Mammary epithelial cell (primary cell): Measurements from ENCODE around the gene CHRNB2.

Experiments used
- EZH2 ChIP-seq: IDR thresholded peaks from 2 replicates; pipeline ENCODE4 v1.6.1; 2012; ENCODE audit warnings: low read length, inconsistent platforms, borderline replicate concordance
- TF ChIP-seq, protein P1 (sequence below), 2 donors: IDR thresholded peaks in 1 of 2; conservative IDR thresholded peaks in 1 of 2; 2 replicates each; pipeline ENCODE4 v1.5.1; 2011 to 2012; ENCODE audit warnings: inconsistent platforms in 2 of 2, low read length in 2 of 2, mild to moderate bottlenecking in 2 of 2, control low read depth in 1 of 2, low read depth in 1 of 2; ENCODE audit not compliant: insufficient read depth in 1 of 2; ENCODE audit errors: extremely low read depth in 1 of 2

DNA sequence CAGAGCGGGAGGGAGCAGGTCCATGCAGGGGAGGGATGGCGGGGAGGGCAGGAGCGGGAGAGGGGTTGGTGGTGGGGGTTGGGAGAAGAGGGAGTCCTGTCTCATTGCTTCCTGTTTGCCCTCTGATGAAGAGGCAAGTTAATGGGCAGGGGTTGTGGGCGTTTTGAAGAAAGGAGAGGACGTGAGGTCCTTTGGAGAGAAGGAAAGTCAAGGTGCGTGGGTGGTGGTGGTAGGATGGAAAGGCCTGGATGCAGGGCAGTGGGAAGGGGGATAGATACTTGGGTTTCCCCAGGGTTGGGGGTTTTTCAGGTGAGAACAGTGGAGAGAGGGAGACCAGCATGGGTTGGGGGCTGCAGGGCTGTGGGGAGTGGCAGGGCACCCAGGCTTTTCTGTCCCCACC is 26.3 kb upstream of the CHRNB2 start:
- TF ChIP-seq, protein P1, sequence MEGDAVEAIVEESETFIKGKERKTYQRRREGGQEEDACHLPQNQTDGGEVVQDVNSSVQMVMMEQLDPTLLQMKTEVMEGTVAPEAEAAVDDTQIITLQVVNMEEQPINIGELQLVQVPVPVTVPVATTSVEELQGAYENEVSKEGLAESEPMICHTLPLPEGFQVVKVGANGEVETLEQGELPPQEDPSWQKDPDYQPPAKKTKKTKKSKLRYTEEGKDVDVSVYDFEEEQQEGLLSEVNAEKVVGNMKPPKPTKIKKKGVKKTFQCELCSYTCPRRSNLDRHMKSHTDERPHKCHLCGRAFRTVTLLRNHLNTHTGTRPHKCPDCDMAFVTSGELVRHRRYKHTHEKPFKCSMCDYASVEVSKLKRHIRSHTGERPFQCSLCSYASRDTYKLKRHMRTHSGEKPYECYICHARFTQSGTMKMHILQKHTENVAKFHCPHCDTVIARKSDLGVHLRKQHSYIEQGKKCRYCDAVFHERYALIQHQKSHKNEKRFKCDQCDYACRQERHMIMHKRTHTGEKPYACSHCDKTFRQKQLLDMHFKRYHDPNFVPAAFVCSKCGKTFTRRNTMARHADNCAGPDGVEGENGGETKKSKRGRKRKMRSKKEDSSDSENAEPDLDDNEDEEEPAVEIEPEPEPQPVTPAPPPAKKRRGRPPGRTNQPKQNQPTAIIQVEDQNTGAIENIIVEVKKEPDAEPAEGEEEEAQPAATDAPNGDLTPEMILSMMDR (conservative IDR thresholded peaks at IDR 0.05 in 1 of 2, IDR thresholded peaks at IDR 0.05 in 1 of 2; ENCODE audit: extremely low read depth in 1 of 2, insufficient read depth in 1 of 2, low read depth in 1 of 2, low read length in 2 of 2): no peak
- no peak for TF ChIP-seq EZH2
